Activated gamma-delta T cell (primary cell): ENCODE data around the gene FOXD4.
"Not testable (repeated sequence)": the region's sequence is repeated elsewhere in the genome, so short reads cannot be mapped to it uniquely, and the experiment has no call there.

Experiments
- DNase-seq: peaks from one replicate; lab custom pipeline; 2025; lab: John Stamatoyannopoulos, UW
- total RNA-seq, 2 donors: gene quantifications; one replicate each; lab custom pipeline; 2026; lab: John Stamatoyannopoulos, UW

Gene FOXD4
- 0.26 reads per million in 2 donors for total RNA-seq

- DNase-seq: not testable (repeated sequence)
These were observed at the start of gene FOXD4 for GRCh38 chr9:117995-118467. FOXD4 (minus strand) TSS chr9:118417; CDS start chr9:118119, 298 bp downstream.

GRCh38 chr9:159871-160270, 41.7 kb upstream of the FOXD4 start:
- DNase-seq: not testable (repeated sequence)

- DNase-seq: not testable (repeated sequence)
These were observed 33.0 kb upstream of the FOXD4 start for GRCh38 chr9:151173-151572.

GRCh38 chr9:139880-140279, 21.7 kb upstream of the FOXD4 start:
- not testable (repeated sequence) for DNase-seq

GRCh38 chr9:117144-117994, 848 bp downstream of the FOXD4 start:
- DNase-seq: peak; percentile 10

GRCh38 chr9:116239-117077, 1.8 kb downstream of the FOXD4 start:
- DNase-seq: not testable (repeated sequence)

GRCh38 chr9:115118-115451, 3.1 kb downstream of the FOXD4 start:
- not testable (repeated sequence) for DNase-seq

GRCh38 chr9:114267-115117, 3.7 kb downstream of the FOXD4 start:
- not testable (repeated sequence) for DNase-seq

- peak; percentile 12 for DNase-seq
These were observed 4.5 kb downstream of the FOXD4 start for GRCh38 chr9:113468-114266.

GRCh38 chr9:112589-113467, 5.4 kb downstream of the FOXD4 start:
- DNase-seq: not testable (repeated sequence)

- not testable (repeated sequence) for DNase-seq
These were observed 7.5 kb downstream of the FOXD4 start for GRCh38 chr9:110672-111071.

GRCh38 chr9:109540-109939, 8.7 kb downstream of the FOXD4 start:
- DNase-seq: not testable (repeated sequence)

- DNase-seq: not testable (repeated sequence)
These were observed 9.3 kb downstream of the FOXD4 start for GRCh38 chr9:108742-109495.

- not testable (repeated sequence) for DNase-seq
These were observed 12.2 kb downstream of the FOXD4 start for GRCh38 chr9:105991-106390.

- not testable (repeated sequence) for DNase-seq
These were observed 17.8 kb downstream of the FOXD4 start for GRCh38 chr9:100430-100829.

- DNase-seq: not testable (repeated sequence)
These were observed 18.4 kb downstream of the FOXD4 start for GRCh38 chr9:99867-100266.

- DNase-seq: not testable (repeated sequence)
These were observed 19.4 kb downstream of the FOXD4 start for GRCh38 chr9:98775-99174.

GRCh38 chr9:94992-95391, 23.2 kb downstream of the FOXD4 start:
- not testable (repeated sequence) for DNase-seq

- DNase-seq: not testable (repeated sequence)
These were observed 23.9 kb downstream of the FOXD4 start for GRCh38 chr9:94323-94722.
